HEK293 (cell line): ENCODE results near the gene STK4.

Experiments
- KLF7 ChIP-seq: fragments of 450-650 bp; formaldehyde crosslinking; IDR thresholded peaks from 2 replicates; pipeline ENCODE4 v1.5.1; 2016; ENCODE audit warnings: missing biosample characterization, missing genetic modification characterization, borderline replicate concordance
- ZFP41 ChIP-seq: fragments of 450-650 bp; formaldehyde crosslinking; IDR thresholded peaks from 2 replicates; pipeline ENCODE4 v1.5.1; 2016; ENCODE audit warnings: missing biosample characterization, missing genetic modification characterization, borderline replicate concordance
- ZNF121 ChIP-seq: fragments of 450-650 bp; formaldehyde crosslinking; IDR thresholded peaks from 2 replicates; pipeline ENCODE4 v1.5.1; 2016; ENCODE audit warnings: missing biosample characterization, missing genetic modification characterization
- ZNF157 ChIP-seq: fragments of 450-650 bp; formaldehyde crosslinking; IDR thresholded peaks from 2 replicates; pipeline ENCODE4 v1.5.1; 2016; ENCODE audit warnings: missing biosample characterization, missing genetic modification characterization
- TF ChIP-seq, protein P1 (sequence below): fragments of 450-650 bp; formaldehyde crosslinking; IDR thresholded peaks from 2 replicates; pipeline ENCODE4 v1.5.1; 2016; ENCODE audit warnings: missing biosample characterization, missing genetic modification characterization
- TF ChIP-seq, protein P2 (sequence below): fragments of 450-650 bp; formaldehyde crosslinking; conservative IDR thresholded peaks from 2 replicates; pipeline ENCODE4 v1.5.1; 2016; ENCODE audit warnings: low read depth, missing biosample characterization, missing genetic modification characterization

DNA sequence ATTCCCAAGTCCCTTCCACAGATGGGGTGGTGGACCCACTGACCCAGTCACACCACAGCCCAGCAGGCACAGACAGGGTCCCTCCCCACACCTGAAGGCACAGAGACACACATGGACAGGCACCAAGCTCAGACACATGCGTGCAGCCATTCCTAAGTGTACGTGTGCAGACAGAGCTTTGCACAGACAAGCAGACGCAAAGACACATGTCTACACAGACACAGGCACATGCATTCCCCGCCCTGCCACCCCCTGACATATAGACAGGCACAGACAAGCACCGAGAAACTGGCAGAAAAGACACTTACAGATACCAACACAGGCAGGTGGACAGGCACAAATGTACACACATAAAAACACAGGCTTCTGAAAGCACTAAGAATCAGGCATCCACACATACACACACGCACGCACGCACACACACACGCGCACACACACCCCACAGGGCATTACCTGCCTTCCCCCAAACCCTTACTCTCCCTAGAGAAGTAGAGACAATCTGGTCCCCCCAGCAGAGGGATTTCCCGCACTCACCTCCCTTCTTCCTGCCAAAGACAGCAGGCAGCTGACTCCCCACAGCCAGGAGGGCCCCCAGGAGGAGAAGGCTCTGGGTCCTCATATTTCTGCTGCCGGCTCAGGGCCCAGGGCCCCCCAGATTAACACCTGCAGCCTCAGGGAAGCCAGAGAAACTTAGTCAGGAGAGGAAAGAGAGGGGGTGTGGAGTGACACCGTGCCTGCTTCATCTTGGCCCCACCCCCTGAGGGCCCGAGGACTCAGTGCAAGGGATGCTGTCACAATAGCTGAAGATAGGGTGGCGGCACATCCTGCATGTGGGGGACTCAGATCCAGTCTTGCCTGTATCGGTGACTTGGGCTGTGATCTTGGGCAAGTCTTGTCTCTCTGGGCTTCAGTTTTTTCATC is 148.4 kb downstream of the STK4 start, which contains the start of gene WFDC5:
- TF ChIP-seq, protein P1, sequence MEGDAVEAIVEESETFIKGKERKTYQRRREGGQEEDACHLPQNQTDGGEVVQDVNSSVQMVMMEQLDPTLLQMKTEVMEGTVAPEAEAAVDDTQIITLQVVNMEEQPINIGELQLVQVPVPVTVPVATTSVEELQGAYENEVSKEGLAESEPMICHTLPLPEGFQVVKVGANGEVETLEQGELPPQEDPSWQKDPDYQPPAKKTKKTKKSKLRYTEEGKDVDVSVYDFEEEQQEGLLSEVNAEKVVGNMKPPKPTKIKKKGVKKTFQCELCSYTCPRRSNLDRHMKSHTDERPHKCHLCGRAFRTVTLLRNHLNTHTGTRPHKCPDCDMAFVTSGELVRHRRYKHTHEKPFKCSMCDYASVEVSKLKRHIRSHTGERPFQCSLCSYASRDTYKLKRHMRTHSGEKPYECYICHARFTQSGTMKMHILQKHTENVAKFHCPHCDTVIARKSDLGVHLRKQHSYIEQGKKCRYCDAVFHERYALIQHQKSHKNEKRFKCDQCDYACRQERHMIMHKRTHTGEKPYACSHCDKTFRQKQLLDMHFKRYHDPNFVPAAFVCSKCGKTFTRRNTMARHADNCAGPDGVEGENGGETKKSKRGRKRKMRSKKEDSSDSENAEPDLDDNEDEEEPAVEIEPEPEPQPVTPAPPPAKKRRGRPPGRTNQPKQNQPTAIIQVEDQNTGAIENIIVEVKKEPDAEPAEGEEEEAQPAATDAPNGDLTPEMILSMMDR (tag by site-specific recombination), result no peak
- TF ChIP-seq, protein P2, sequence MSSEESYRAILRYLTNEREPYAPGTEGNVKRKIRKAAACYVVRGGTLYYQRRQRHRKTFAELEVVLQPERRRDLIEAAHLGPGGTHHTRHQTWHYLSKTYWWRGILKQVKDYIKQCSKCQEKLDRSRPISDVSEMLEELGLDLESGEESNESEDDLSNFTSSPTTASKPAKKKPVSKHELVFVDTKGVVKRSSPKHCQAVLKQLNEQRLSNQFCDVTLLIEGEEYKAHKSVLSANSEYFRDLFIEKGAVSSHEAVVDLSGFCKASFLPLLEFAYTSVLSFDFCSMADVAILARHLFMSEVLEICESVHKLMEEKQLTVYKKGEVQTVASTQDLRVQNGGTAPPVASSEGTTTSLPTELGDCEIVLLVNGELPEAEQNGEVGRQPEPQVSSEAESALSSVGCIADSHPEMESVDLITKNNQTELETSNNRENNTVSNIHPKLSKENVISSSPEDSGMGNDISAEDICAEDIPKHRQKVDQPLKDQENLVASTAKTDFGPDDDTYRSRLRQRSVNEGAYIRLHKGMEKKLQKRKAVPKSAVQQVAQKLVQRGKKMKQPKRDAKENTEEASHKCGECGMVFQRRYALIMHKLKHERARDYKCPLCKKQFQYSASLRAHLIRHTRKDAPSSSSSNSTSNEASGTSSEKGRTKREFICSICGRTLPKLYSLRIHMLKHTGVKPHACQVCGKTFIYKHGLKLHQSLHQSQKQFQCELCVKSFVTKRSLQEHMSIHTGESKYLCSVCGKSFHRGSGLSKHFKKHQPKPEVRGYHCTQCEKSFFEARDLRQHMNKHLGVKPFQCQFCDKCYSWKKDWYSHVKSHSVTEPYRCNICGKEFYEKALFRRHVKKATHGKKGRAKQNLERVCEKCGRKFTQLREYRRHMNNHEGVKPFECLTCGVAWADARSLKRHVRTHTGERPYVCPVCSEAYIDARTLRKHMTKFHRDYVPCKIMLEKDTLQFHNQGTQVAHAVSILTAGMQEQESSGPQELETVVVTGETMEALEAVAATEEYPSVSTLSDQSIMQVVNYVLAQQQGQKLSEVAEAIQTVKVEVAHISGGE (tag by site-specific recombination), result no peak
- TF ChIP-seq ZNF121 (tag by site-specific recombination) (no peak), KLF7 (tag by site-specific recombination) (no peak), ZNF157 (tag by site-specific recombination) (no peak), ZFP41 (tag by site-specific recombination) (no peak)
